GM18517 (cell line): ENCODE results near the gene FRAS1.
"Not testable (repeated sequence)": the region's sequence is repeated elsewhere in the genome, so short reads cannot be mapped to it uniquely, and the experiment has no call there.

ENCODE experiments used
- ATAC-seq: cut with Tn5 transposase; IDR thresholded peaks from one replicate; pipeline ENCODE4 v1.9.1; 2021; ENCODE audit warnings: mild to moderate bottlenecking, moderate library complexity; ENCODE audit not compliant: unreplicated experiment

FRAS1 gene

GRCh38 chr4:78057600-78058550 is 752 bp downstream of the FRAS1 start:
- no peak for ATAC-seq

GRCh38 chr4:78058591-78059523 is 1.7 kb downstream of the FRAS1 start:
- no peak for ATAC-seq

- ATAC-seq: no peak
Observed at GRCh38 chr4:78059524-78059889, 2.4 kb downstream of the FRAS1 start.

- no peak for ATAC-seq
Observed at GRCh38 chr4:78059938-78060337, 2.8 kb downstream of the FRAS1 start.

GRCh38 chr4:78061939-78062570 is 4.9 kb downstream of the FRAS1 start:
- ATAC-seq: no peak

- no peak for ATAC-seq
Observed at GRCh38 chr4:78065508-78066192, 8.5 kb downstream of the FRAS1 start.

GRCh38 chr4:78068481-78068880 is 11.4 kb downstream of the FRAS1 start:
- no peak for ATAC-seq

- ATAC-seq: no peak
Observed at GRCh38 chr4:78069319-78069718, 12.2 kb downstream of the FRAS1 start.

- no peak for ATAC-seq
Observed at GRCh38 chr4:78069859-78070258, 12.7 kb downstream of the FRAS1 start.

GRCh38 chr4:78070731-78071282 is 13.7 kb downstream of the FRAS1 start:
- no peak for ATAC-seq

GRCh38 chr4:78074759-78075158 is 17.6 kb downstream of the FRAS1 start:
- ATAC-seq: no peak

- ATAC-seq: no peak
Observed at GRCh38 chr4:78075986-78076385, 18.9 kb downstream of the FRAS1 start.

GRCh38 chr4:78078101-78078500 is 21.0 kb downstream of the FRAS1 start:
- ATAC-seq: no peak

- ATAC-seq: no peak
Observed at GRCh38 chr4:78079726-78080430, 22.8 kb downstream of the FRAS1 start.

- no peak for ATAC-seq
Observed at GRCh38 chr4:78081541-78081940, 24.4 kb downstream of the FRAS1 start.

- ATAC-seq: no peak
Observed at GRCh38 chr4:78083035-78083434, 25.9 kb downstream of the FRAS1 start.

GRCh38 chr4:78091534-78091933 is 34.4 kb downstream of the FRAS1 start:
- ATAC-seq: no peak

GRCh38 chr4:78092350-78092749 is 35.2 kb downstream of the FRAS1 start:
- not testable (repeated sequence) for ATAC-seq

GRCh38 chr4:78092850-78093249 is 35.7 kb downstream of the FRAS1 start:
- ATAC-seq: no peak

GRCh38 chr4:78095081-78095480 is 38.0 kb downstream of the FRAS1 start:
- no peak for ATAC-seq
